Measurements from ENCODE around the gene TWNK. TPM values are rescaled to one million over a fixed set of nuclear protein-coding genes. Genes with fewer than 3 reads are reported as not detected.

The TWNK gene
- polyA plus RNA-seq, 4 donors, result 1.6 to 10.2 (median 4.7) TPM

- Histone ChIP-seq H3K36me3 (ENCODE audit: control insufficient read depth in 3 of 3, insufficient read depth in 2 of 3, low read depth in 1 of 3, low read length in 3 of 3) (peaks cover 4 to 63% (median 31%) of the 10 kb centered on the region in 3 donors), H3K4me1 (ENCODE audit: control insufficient read depth in 3 of 3, insufficient read depth in 2 of 3, low read depth in 1 of 3, low read length in 2 of 3) (peaks cover 0 to 64% (median 2%) of the 10 kb centered on the region in 3 donors), H3K27me3 (ENCODE audit: control insufficient read depth in 3 of 3, insufficient read depth in 3 of 3, low read length in 3 of 3) (no peaks in the 10 kb centered on the region), H3K9me3 (ENCODE audit: control insufficient read depth in 2 of 2, insufficient read depth in 1 of 2, low read depth in 1 of 2, low read length in 1 of 2) (no peaks in the 10 kb centered on the region), H3K4me3 (ENCODE audit: low read depth in 1 of 3, low read length in 3 of 3) (no peak overlapping the region), H3K27ac (ENCODE audit: low read depth in 1 of 3, low read length in 2 of 3) (peak overlapping the region in 1 of 3 donors; percentile 16)
- WGBS, 3 donors, result 93 to 99% (median 98%) methylated on average over 3 of the region's 3 CpGs
- no peak for FAIRE-seq
- no peak for DNase-seq
These were observed 52.7 kb downstream of the TWNK start for GRCh38 chr10:101040061-101040460.

GRCh38 chr10:101040851-101041250, 53.5 kb downstream of the TWNK start:
- peaks cover 0 to 4% (median 0%) of the 10 kb centered on the region in 3 donors for H3K27me3 ChIP-seq (ENCODE audit: control insufficient read depth in 3 of 3, insufficient read depth in 3 of 3, low read length in 3 of 3)
- H3K9me3 ChIP-seq (ENCODE audit: control insufficient read depth in 2 of 2, insufficient read depth in 1 of 2, low read depth in 1 of 2, low read length in 1 of 2), result no peaks in the 10 kb centered on the region
- FAIRE-seq (no peak), DNase-seq (no peak)
- peaks cover 4 to 55% (median 28%) of the 10 kb centered on the region in 3 donors for H3K36me3 ChIP-seq (ENCODE audit: control insufficient read depth in 3 of 3, insufficient read depth in 2 of 3, low read depth in 1 of 3, low read length in 3 of 3)
- peaks cover 0 to 56% (median 2%) of the 10 kb centered on the region in 3 donors for H3K4me1 ChIP-seq (ENCODE audit: control insufficient read depth in 3 of 3, insufficient read depth in 2 of 3, low read depth in 1 of 3, low read length in 2 of 3)
- no peak overlapping the region for H3K4me3 ChIP-seq (ENCODE audit: low read depth in 1 of 3, low read length in 3 of 3)
- WGBS, 3 donors, result 30 to 43% (median 38%) methylated on average over 2 of the region's 2 CpGs
- peak overlapping the region in 2 of 3 donors; percentile 45 to 96 for H3K27ac ChIP-seq (ENCODE audit: low read depth in 1 of 3, low read length in 2 of 3)

GRCh38 chr10:101041252-101041761, 54.0 kb downstream of the TWNK start:
- Histone ChIP-seq H3K36me3 (ENCODE audit: control insufficient read depth in 3 of 3, insufficient read depth in 2 of 3, low read depth in 1 of 3, low read length in 3 of 3) (peaks cover 4 to 51% (median 23%) of the 10 kb centered on the region in 3 donors), H3K4me1 (ENCODE audit: control insufficient read depth in 3 of 3, insufficient read depth in 2 of 3, low read depth in 1 of 3, low read length in 2 of 3) (peaks cover 0 to 52% (median 2%) of the 10 kb centered on the region in 3 donors), H3K9me3 (ENCODE audit: control insufficient read depth in 2 of 2, insufficient read depth in 1 of 2, low read depth in 1 of 2, low read length in 1 of 2) (no peaks in the 10 kb centered on the region), H3K27me3 (ENCODE audit: control insufficient read depth in 3 of 3, insufficient read depth in 3 of 3, low read length in 3 of 3) (peaks cover 0 to 7% (median 0%) of the 10 kb centered on the region in 3 donors), H3K27ac (ENCODE audit: low read depth in 1 of 3, low read length in 2 of 3) (peak overlapping the region in 2 of 3 donors; percentile 84 to 96), H3K4me3 (ENCODE audit: low read depth in 1 of 3, low read length in 3 of 3) (no peak overlapping the region)
- FAIRE-seq, result no peak
- WGBS, 3 donors, result 19 to 22% (median 21%) methylated on average over 5 to 6 of the region's 6 CpGs
- peak; percentile 91 to 92 for DNase-seq

- Histone ChIP-seq H3K4me1 (ENCODE audit: control insufficient read depth in 3 of 3, insufficient read depth in 2 of 3, low read depth in 1 of 3, low read length in 2 of 3) (peaks cover 0 to 44% (median 2%) of the 10 kb centered on the region in 3 donors), H3K36me3 (ENCODE audit: control insufficient read depth in 3 of 3, insufficient read depth in 2 of 3, low read depth in 1 of 3, low read length in 3 of 3) (peaks cover 4 to 42% (median 20%) of the 10 kb centered on the region in 3 donors), H3K27me3 (ENCODE audit: control insufficient read depth in 3 of 3, insufficient read depth in 3 of 3, low read length in 3 of 3) (peaks cover 0 to 15% (median 5%) of the 10 kb centered on the region in 3 donors), H3K9me3 (ENCODE audit: control insufficient read depth in 2 of 2, insufficient read depth in 1 of 2, low read depth in 1 of 2, low read length in 1 of 2) (no peaks in the 10 kb centered on the region), H3K27ac (ENCODE audit: low read depth in 1 of 3, low read length in 2 of 3) (peak overlapping the region; percentile 84 to 96 (median 93)), H3K4me3 (ENCODE audit: low read depth in 1 of 3, low read length in 3 of 3) (peak overlapping the region in 1 of 3 donors; percentile 59)
- 55 to 68% (median 61%) methylated on average over 4 of the region's 4 CpGs for WGBS, 3 donors
- no peak for FAIRE-seq
- DNase-seq, result no peak
These were observed 54.8 kb downstream of the TWNK start for GRCh38 chr10:101042118-101042517.

GRCh38 chr10:101042667-101043362, 55.5 kb downstream of the TWNK start:
- DNase-seq, result peak; percentile 98 to 99
- H3K4me1 ChIP-seq (ENCODE audit: control insufficient read depth in 3 of 3, insufficient read depth in 2 of 3, low read depth in 1 of 3, low read length in 2 of 3), result peaks cover 0 to 37% (median 2%) of the 10 kb centered on the region in 3 donors
- H3K4me3 ChIP-seq (ENCODE audit: low read depth in 1 of 3, low read length in 3 of 3), result peak overlapping the region; percentile 9 to 59 (median 45)
- FAIRE-seq, result no peak
- H3K36me3 ChIP-seq (ENCODE audit: control insufficient read depth in 3 of 3, insufficient read depth in 2 of 3, low read depth in 1 of 3, low read length in 3 of 3), result peaks cover 0 to 35% (median 16%) of the 10 kb centered on the region in 3 donors
- no peaks in the 10 kb centered on the region for H3K9me3 ChIP-seq (ENCODE audit: control insufficient read depth in 2 of 2, insufficient read depth in 1 of 2, low read depth in 1 of 2, low read length in 1 of 2)
- WGBS, 3 donors, result 1 to 4% (median 3%) methylated on average over 40 of the region's 40 CpGs
- peak overlapping the region; percentile 84 to 96 (median 93) for H3K27ac ChIP-seq (ENCODE audit: low read depth in 1 of 3, low read length in 2 of 3)
- peaks cover 0 to 22% (median 8%) of the 10 kb centered on the region in 3 donors for H3K27me3 ChIP-seq (ENCODE audit: control insufficient read depth in 3 of 3, insufficient read depth in 3 of 3, low read length in 3 of 3)

GRCh38 chr10:101043363-101043707, 56.0 kb downstream of the TWNK start:
- peak overlapping the region; percentile 9 to 59 (median 45) for H3K4me3 ChIP-seq (ENCODE audit: low read depth in 1 of 3, low read length in 3 of 3)
- 19 to 21% (median 19%) methylated on average over 2 of the region's 2 CpGs for WGBS, 3 donors
- H3K36me3 ChIP-seq (ENCODE audit: control insufficient read depth in 3 of 3, insufficient read depth in 2 of 3, low read depth in 1 of 3, low read length in 3 of 3), result peaks cover 0 to 30% (median 13%) of the 10 kb centered on the region in 3 donors
- H3K9me3 ChIP-seq (ENCODE audit: control insufficient read depth in 2 of 2, insufficient read depth in 1 of 2, low read depth in 1 of 2, low read length in 1 of 2), result no peaks in the 10 kb centered on the region
- peaks cover 0 to 27% (median 10%) of the 10 kb centered on the region in 3 donors for H3K27me3 ChIP-seq (ENCODE audit: control insufficient read depth in 3 of 3, insufficient read depth in 3 of 3, low read length in 3 of 3)
- FAIRE-seq, result no peak
- DNase-seq, result peak in 1 of 2 donors; percentile 29
- peaks cover 0 to 39% (median 2%) of the 10 kb centered on the region in 3 donors for H3K4me1 ChIP-seq (ENCODE audit: control insufficient read depth in 3 of 3, insufficient read depth in 2 of 3, low read depth in 1 of 3, low read length in 2 of 3)
- peak overlapping the region; percentile 84 to 96 (median 93) for H3K27ac ChIP-seq (ENCODE audit: low read depth in 1 of 3, low read length in 2 of 3)

Other genes starting within 250 kb of the TWNK start
- under 1 TPM in 1 of 4 donors, not detected in 3; 0.09 TPM for gene PAX2, start 242.0 kb upstream of the TWNK start, polyA plus RNA-seq
- 10 to 100 TPM in 1 of 4 donors, 1 to 10 TPM in 3; 3.8 to 29.2 (median 5.6) TPM for gene SLF2, start 74.6 kb upstream of the TWNK start, polyA plus RNA-seq
- gene SEMA4G, start 18.0 kb upstream of the TWNK start, polyA plus RNA-seq, result 100 to 1,000 TPM in 2 of 4 donors, 10 to 100 TPM in 2; 44.9 to 153 (median 104) TPM
- gene MRPL43, start within 50 bp of the TWNK start, polyA plus RNA-seq, result 100 to 1,000 TPM in 3 of 4 donors, 10 to 100 TPM in 1; 90.1 to 122 (median 107) TPM
- gene LZTS2, start 12.3 kb downstream of the TWNK start, polyA plus RNA-seq, result 10 to 100 TPM; 13.6 to 59.6 (median 29.0) TPM
- 10 to 100 TPM in 3 of 4 donors, 1 to 10 TPM in 1; 3.1 to 52.6 (median 28.8) TPM for gene PDZD7, start 43.6 kb downstream of the TWNK start, polyA plus RNA-seq
- gene SFXN3, start 43.7 kb downstream of the TWNK start, polyA plus RNA-seq, result 100 to 1,000 TPM in 2 of 4 donors, 10 to 100 TPM in 2; 35.0 to 222 (median 87.5) TPM
- gene KAZALD1, start 74.4 kb downstream of the TWNK start, polyA plus RNA-seq, result 10 to 100 TPM in 3 of 4 donors, 1 to 10 TPM in 1; 8.1 to 76.0 (median 33.1) TPM
- gene TLX1, start 143.8 kb downstream of the TWNK start, polyA plus RNA-seq, result 1 to 10 TPM in 2 of 4 donors, under 1 TPM in 2; 0.27 to 2.7 (median 1.2) TPM
- gene LBX1, start 241.9 kb downstream of the TWNK start, polyA plus RNA-seq, result under 1 TPM in 1 of 4 donors, not detected in 3; 0.04 TPM

Data from small intestine (tissue), 7 donors.